GM21526 (cell line): Measurements from ENCODE around the gene MT4.

ENCODE experiments used
- ATAC-seq: cut with Tn5 transposase; IDR thresholded peaks from one replicate; pipeline ENCODE4 v1.9.1; 2021; ENCODE audit warnings: moderate library complexity; ENCODE audit not compliant: unreplicated experiment, low FRiP score

The MT4 gene

DNA sequence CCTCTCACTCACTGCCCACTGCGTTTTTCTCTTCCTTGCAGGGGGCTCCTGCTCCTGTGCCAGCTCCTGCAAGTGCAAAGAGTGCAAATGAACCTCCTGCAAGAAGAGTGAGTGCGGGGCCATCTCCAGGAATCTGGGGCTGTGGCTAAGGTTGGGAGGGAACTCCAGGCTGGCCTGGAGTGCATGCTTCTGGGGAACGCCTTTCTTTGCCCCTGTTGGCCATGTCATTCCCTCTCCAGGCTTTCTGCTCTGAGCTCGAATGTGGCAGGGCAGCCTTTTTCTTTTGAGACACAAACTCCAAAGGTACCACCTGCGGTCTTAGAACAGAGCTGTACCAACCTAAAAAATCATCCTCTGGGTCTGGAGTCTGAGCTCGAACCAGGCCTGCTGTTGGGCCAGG is 53.3 kb downstream of the MT4 start:
- no peak for ATAC-seq
